Neural cell (in vitro differentiated cells): Measurements from ENCODE around the gene RNU6-8.

Source experiments
- CTCF ChIP-seq: fragments of 450-650 bp; IDR thresholded peaks from 2 replicates; pipeline ENCODE4 v1.5.1; 2014; ENCODE audit warnings: antibody characterized with exemption, mild to moderate bottlenecking, moderate library complexity; ENCODE audit not compliant: poor library complexity, severe bottlenecking
- EP300 ChIP-seq: fragments of 450-650 bp; conservative IDR thresholded peaks from 2 replicates; pipeline ENCODE4 v1.6.1; 2014; ENCODE audit warnings: antibody characterized with exemption, mild to moderate bottlenecking, moderate library complexity; ENCODE audit not compliant: poor library complexity, severe bottlenecking
- EZH2 ChIP-seq: fragments of 200-600, 300-800 bp; shearing (Covaris generic), sonication (generic); IDR thresholded peaks from 2 replicates; pipeline ENCODE4 v1.6.1; 2014; ENCODE audit warnings: antibody characterized with exemption, low read length, borderline replicate concordance, mild to moderate bottlenecking; ENCODE audit not compliant: insufficient read depth, poor library complexity, severe bottlenecking
- MXI1 ChIP-seq: fragments of 450-650 bp; conservative IDR thresholded peaks from 2 replicates; pipeline ENCODE4 v1.6.1; 2014; ENCODE audit warnings: antibody characterized with exemption, mild to moderate bottlenecking; ENCODE audit not compliant: poor library complexity, severe bottlenecking
- POLR2AphosphoS5 ChIP-seq: IDR thresholded peaks from 2 replicates; pipeline ENCODE4 v1.6.1; 2012
- REST ChIP-seq: IDR thresholded peaks from 2 replicates; pipeline ENCODE4 v1.6.1; 2012; ENCODE audit warnings: borderline replicate concordance
- SMC3 ChIP-seq: fragments of 450-650 bp; conservative IDR thresholded peaks from 2 replicates; pipeline ENCODE4 v1.6.1; 2014; ENCODE audit warnings: antibody characterized with exemption, mild to moderate bottlenecking, moderate library complexity; ENCODE audit not compliant: poor library complexity
- TAF1 ChIP-seq: IDR thresholded peaks from 2 replicates; pipeline ENCODE4 v1.6.1; 2012; ENCODE audit warnings: low read depth

GRCh38 chr14:32244404-32244803, 41.3 kb upstream of the RNU6-8 start:
- TF ChIP-seq CTCF = no peak
- TF ChIP-seq POLR2AphosphoS5 = no peak
- TF ChIP-seq REST = no peak
- TF ChIP-seq MXI1 = no peak
- TF ChIP-seq TAF1 = no peak
- no peak for TF ChIP-seq EZH2
- TF ChIP-seq SMC3 = no peak
- TF ChIP-seq EP300 = no peak
